HFFc6 (cell line): Measurements from ENCODE around the gene SORCS2. TPM values are rescaled to one million over a fixed set of nuclear protein-coding genes. Genes with fewer than 3 reads are reported as not detected.

ENCODE experiments used
- DNase-seq: peaks from one replicate; pipeline ENCODE4 v3.0.0-alpha.2; 2018
- H3K27ac Mint-ChIP-seq: 2 replicates; pipeline ENCODE4 v1.8.0; 2020; ENCODE audit warnings: mild to moderate bottlenecking, mixed read lengths
- H3K27me3 Mint-ChIP-seq: 2 replicates; pipeline ENCODE4 v1.8.0; 2021; ENCODE audit warnings: mild to moderate bottlenecking, moderate library complexity, mixed read lengths; ENCODE audit not compliant: insufficient read depth
- H3K36me3 Mint-ChIP-seq: 2 replicates; pipeline ENCODE4 v1.8.0; 2021; ENCODE audit warnings: low read depth, mixed read lengths
- H3K4me1 Mint-ChIP-seq: 2 replicates; pipeline ENCODE4 v1.8.0; 2020; ENCODE audit warnings: low read depth, mixed read lengths
- H3K4me3 Mint-ChIP-seq: 2 replicates; pipeline ENCODE4 v1.8.0; 2020; ENCODE audit warnings: mild to moderate bottlenecking, moderate library complexity, mixed read lengths
- H3K9me3 Mint-ChIP-seq: 2 replicates; pipeline ENCODE4 v1.8.0; 2020; ENCODE audit warnings: mild to moderate bottlenecking, mixed read lengths
- CTCF ChIP-seq: fragments of 200-600 bp; sonication (generic); IDR thresholded peaks from 2 replicates; pipeline ENCODE4 v1.5.0; 2021; ENCODE audit warnings: antibody characterized with exemption, mild to moderate bottlenecking
- total RNA-seq, 6 experiments: library from RNA; stranded (reverse); fragmentation: NEBNext Ultra II Directional; extraction: Animal tissue kit (Norgen Biotek cat#: 25700); gene quantifications; 2 replicates in 1 of 6; 3 replicates in 5 of 6; pipeline ENCODE4 v1.2.3, GENCODE V29; 2021

The SORCS2 gene
- total RNA-seq, 6 experiments from 2014 or later = 0.05 to 0.15 (median 0.12) TPM; not detected in 3

GRCh38 chr4:7759635-7760034 is 567.3 kb downstream of the SORCS2 start:
- Mint-ChIP-seq H3K27me3 (peaks cover 47% of the 10 kb centered on the region), H3K9me3 (peaks cover 4% of the 10 kb centered on the region; the same call in 1 of the 2 replicates), H3K4me3 (no peak overlapping the region), H3K4me1 (peaks cover 15% of the 10 kb centered on the region), H3K36me3 (peaks cover 32% of the 10 kb centered on the region), H3K27ac (no peak overlapping the region)
- DNase-seq = no peak
- TF ChIP-seq CTCF = no peak

- TF ChIP-seq CTCF = no peak
- no peak for DNase-seq
- Mint-ChIP-seq H3K36me3 (peaks cover 35% of the 10 kb centered on the region), H3K27me3 (peaks cover 44% of the 10 kb centered on the region), H3K9me3 (peaks cover 4% of the 10 kb centered on the region; the same call in 1 of the 2 replicates), H3K27ac (peak overlapping the region; percentile 43), H3K4me1 (peaks cover 16% of the 10 kb centered on the region), H3K4me3 (no peak overlapping the region; the same call in 1 of the 2 replicates)
These were observed 567.9 kb downstream of the SORCS2 start for GRCh38 chr4:7760228-7760627.

GRCh38 chr4:7760706-7761105 is 568.4 kb downstream of the SORCS2 start:
- H3K9me3 Mint-ChIP-seq = peaks cover 4% of the 10 kb centered on the region; the same call in 1 of the 2 replicates
- H3K27ac Mint-ChIP-seq = no peak overlapping the region
- peaks cover 39% of the 10 kb centered on the region for H3K36me3 Mint-ChIP-seq
- H3K4me1 Mint-ChIP-seq = peaks cover 21% of the 10 kb centered on the region
- TF ChIP-seq CTCF = no peak
- peaks cover 41% of the 10 kb centered on the region for H3K27me3 Mint-ChIP-seq
- no peak for DNase-seq
- H3K4me3 Mint-ChIP-seq = no peak overlapping the region

- H3K27me3 Mint-ChIP-seq = peaks cover 41% of the 10 kb centered on the region
- no peak overlapping the region for H3K27ac Mint-ChIP-seq
- peaks cover 4% of the 10 kb centered on the region; the same call in 1 of the 2 replicates for H3K9me3 Mint-ChIP-seq
- peaks cover 26% of the 10 kb centered on the region for H3K4me1 Mint-ChIP-seq
- peaks cover 46% of the 10 kb centered on the region for H3K36me3 Mint-ChIP-seq
- DNase-seq = no peak
- TF ChIP-seq CTCF = no peak
- H3K4me3 Mint-ChIP-seq = no peak overlapping the region; the same call in 1 of the 2 replicates
These were observed 569.0 kb downstream of the SORCS2 start for GRCh38 chr4:7761312-7761711.

GRCh38 chr4:7761720-7762119 is 569.4 kb downstream of the SORCS2 start:
- H3K27me3 Mint-ChIP-seq = peaks cover 42% of the 10 kb centered on the region
- H3K36me3 Mint-ChIP-seq = peaks cover 46% of the 10 kb centered on the region
- DNase-seq = no peak
- peaks cover 4% of the 10 kb centered on the region; the same call in 1 of the 2 replicates for H3K9me3 Mint-ChIP-seq
- no peak overlapping the region for H3K27ac Mint-ChIP-seq
- peak overlapping the region; percentile 41; the same call in 1 of the 2 replicates for H3K4me3 Mint-ChIP-seq
- peaks cover 26% of the 10 kb centered on the region for H3K4me1 Mint-ChIP-seq
- TF ChIP-seq CTCF = peak; percentile 81
